Trophoblast cell (in vitro differentiated cells and primary cell): ENCODE results near the gene PLA2G4C.
A peak's percentile ranks its signal among the peaks of the same experiment; 100 is the strongest.

ENCODE experiments used
- DNase-seq, 2 donors: peaks; one replicate each; pipeline ENCODE4 v3.0.0-alpha.2; 2016
- H2AFZ ChIP-seq: 2 replicates; pipeline ENCODE4 v1.6.1; 2013; ENCODE audit warnings: low read length, moderate library complexity, mild to moderate bottlenecking; ENCODE audit not compliant: insufficient read depth, poor library complexity
- H2AK5ac ChIP-seq: 2 replicates; pipeline ENCODE4 v1.6.1; 2013; ENCODE audit warnings: mild to moderate bottlenecking, low read length
- H2BK120ac ChIP-seq: 2 replicates; pipeline ENCODE4 v1.6.1; 2013; ENCODE audit warnings: low read length, mild to moderate bottlenecking, moderate library complexity; ENCODE audit not compliant: insufficient read depth, poor library complexity
- H2BK12ac ChIP-seq: 2 replicates; pipeline ENCODE4 v1.6.1; 2013; ENCODE audit warnings: mild to moderate bottlenecking, low read length, moderate library complexity
- H2BK5ac ChIP-seq: 2 replicates; pipeline ENCODE4 v1.6.1; 2013; ENCODE audit warnings: low read length, low read depth, moderate library complexity, mild to moderate bottlenecking; ENCODE audit not compliant: poor library complexity
- H3K14ac ChIP-seq: 2 replicates; pipeline ENCODE4 v1.6.1; 2013; ENCODE audit warnings: mild to moderate bottlenecking, low read length
- H3K18ac ChIP-seq: 2 replicates; pipeline ENCODE4 v1.6.1; 2013; ENCODE audit warnings: mild to moderate bottlenecking, low read length
- H3K23ac ChIP-seq: 2 replicates; pipeline ENCODE4 v1.6.1; 2013; ENCODE audit warnings: low read length
- H3K27ac ChIP-seq: 2 replicates; pipeline ENCODE4 v1.5.1; 2013; ENCODE audit warnings: low read depth, mild to moderate bottlenecking, inconsistent platforms, low read length, moderate library complexity
- H3K27me3 ChIP-seq: 2 replicates; pipeline ENCODE4 v1.6.1; 2013; ENCODE audit warnings: inconsistent platforms, mild to moderate bottlenecking, low read length, moderate library complexity; ENCODE audit not compliant: insufficient read depth
- H3K36me3 ChIP-seq, 2 experiments: 1 replicate in 1 of 2; 2 replicates in 1 of 2; pipeline ENCODE4 v1.6.1; 2013; ENCODE audit warnings: low read length in 2 of 2, mild to moderate bottlenecking in 2 of 2, moderate library complexity in 1 of 2; ENCODE audit not compliant: insufficient read depth in 2 of 2, control insufficient read depth in 1 of 2
- H3K4ac ChIP-seq: 2 replicates; pipeline ENCODE4 v1.6.1; 2013; ENCODE audit warnings: low read depth, mild to moderate bottlenecking, low read length, moderate library complexity
- H3K4me1 ChIP-seq, 2 experiments: 1 replicate in 1 of 2; 2 replicates in 1 of 2; pipeline ENCODE4 v1.6.1; 2013; ENCODE audit warnings: low read length in 2 of 2, mild to moderate bottlenecking in 2 of 2, moderate library complexity in 1 of 2; ENCODE audit not compliant: insufficient read depth in 2 of 2, control insufficient read depth in 1 of 2
- H3K4me2 ChIP-seq: 2 replicates; pipeline ENCODE4 v1.6.1; 2013; ENCODE audit warnings: inconsistent platforms, mild to moderate bottlenecking, low read length, moderate library complexity
- H3K4me3 ChIP-seq: 2 replicates; pipeline ENCODE4 v1.5.1; 2013; ENCODE audit warnings: mild to moderate bottlenecking, low read depth, low read length, inconsistent platforms
- H3K79me1 ChIP-seq: one replicate; pipeline ENCODE4 v1.6.1; 2013; ENCODE audit warnings: low read length
- H3K79me2 ChIP-seq: 2 replicates; pipeline ENCODE4 v1.6.1; 2013; ENCODE audit warnings: low read length, mild to moderate bottlenecking; ENCODE audit not compliant: control insufficient read depth, insufficient read depth, poor library complexity
- H3K9ac ChIP-seq: 2 replicates; pipeline ENCODE4 v1.6.1; 2013; ENCODE audit warnings: mild to moderate bottlenecking, low read length
- H3K9me3 ChIP-seq: 2 replicates; pipeline ENCODE4 v1.6.1; 2013; ENCODE audit warnings: low read depth, mild to moderate bottlenecking, control low read depth, inconsistent platforms, low read length; ENCODE audit not compliant: insufficient read depth
- H4K12ac ChIP-seq: 2 replicates; pipeline ENCODE4 v1.6.1; 2013; ENCODE audit warnings: low read depth, mild to moderate bottlenecking, low read length, moderate library complexity
- H4K8ac ChIP-seq: 2 replicates; pipeline ENCODE4 v1.6.1; 2013; ENCODE audit warnings: low read depth, mild to moderate bottlenecking, low read length, moderate library complexity
- H4K91ac ChIP-seq: one replicate; pipeline ENCODE4 v1.6.1; 2013; ENCODE audit warnings: low read depth, mild to moderate bottlenecking, low read length, moderate library complexity
- WGBS: extraction: QIAGEN DNeasy Blood & Tissue Kit; methylation state at CpG from one replicate; pipeline ENCODE4 v1.1.7; 2013; ENCODE audit warnings: missing lambda C conversion rate; ENCODE audit not compliant: insufficient read length, insufficient coverage; ENCODE audit errors: extremely low coverage; 5-methylcytosine and 5-hydroxymethylcytosine counted together

The PLA2G4C gene

DNA sequence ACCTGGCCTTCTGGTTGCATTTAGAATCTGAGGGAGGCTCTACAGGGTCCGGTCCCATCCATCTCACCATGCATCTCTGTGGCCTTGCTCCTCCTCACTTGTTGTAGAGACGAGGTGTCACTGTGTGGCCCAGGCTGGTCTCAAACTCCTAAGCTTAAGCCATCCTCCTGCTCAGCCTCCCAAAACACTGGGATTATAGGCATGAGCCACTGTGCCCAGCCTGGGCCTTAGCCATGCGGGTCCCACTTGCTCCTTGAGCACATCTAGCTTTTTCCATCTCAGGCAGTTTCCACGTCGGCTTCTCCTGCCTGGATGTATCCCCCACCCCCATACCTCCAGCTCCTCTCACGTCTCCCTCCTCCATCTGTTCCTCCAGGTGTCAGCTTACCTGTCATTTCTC lies 106.4 kb downstream of the PLA2G4C start:
- no peak overlapping the region for H2AFZ ChIP-seq
- H2BK120ac ChIP-seq = no peak overlapping the region
- no peak overlapping the region for H4K12ac ChIP-seq
- no peaks in the 10 kb centered on the region for H3K36me3 ChIP-seq
- no peaks in the 10 kb centered on the region for H3K79me1 ChIP-seq
- H3K79me2 ChIP-seq = no peaks in the 10 kb centered on the region
- no peak overlapping the region for H2BK12ac ChIP-seq
- peaks cover 5% of the 10 kb centered on the region for H3K9me3 ChIP-seq
- no peak overlapping the region for H3K23ac ChIP-seq
- no peak overlapping the region for H4K8ac ChIP-seq
- H3K4me3 ChIP-seq = no peak overlapping the region
- no peak overlapping the region for H3K9ac ChIP-seq
- no peaks in the 10 kb centered on the region for H3K4me1 ChIP-seq
- no peak overlapping the region for H2AK5ac ChIP-seq
- DNase-seq = no peak
- no peaks in the 10 kb centered on the region for H3K27me3 ChIP-seq
- no peak overlapping the region for H3K4me2 ChIP-seq
- no peak overlapping the region for H3K27ac ChIP-seq
- no peak overlapping the region for H4K91ac ChIP-seq
- H3K14ac ChIP-seq = no peak overlapping the region
- no CpG with 5 or more reads among the region's 6 CpGs for WGBS
- no peak overlapping the region for H3K4ac ChIP-seq
- no peak overlapping the region for H2BK5ac ChIP-seq
- no peak overlapping the region for H3K18ac ChIP-seq

DNA sequence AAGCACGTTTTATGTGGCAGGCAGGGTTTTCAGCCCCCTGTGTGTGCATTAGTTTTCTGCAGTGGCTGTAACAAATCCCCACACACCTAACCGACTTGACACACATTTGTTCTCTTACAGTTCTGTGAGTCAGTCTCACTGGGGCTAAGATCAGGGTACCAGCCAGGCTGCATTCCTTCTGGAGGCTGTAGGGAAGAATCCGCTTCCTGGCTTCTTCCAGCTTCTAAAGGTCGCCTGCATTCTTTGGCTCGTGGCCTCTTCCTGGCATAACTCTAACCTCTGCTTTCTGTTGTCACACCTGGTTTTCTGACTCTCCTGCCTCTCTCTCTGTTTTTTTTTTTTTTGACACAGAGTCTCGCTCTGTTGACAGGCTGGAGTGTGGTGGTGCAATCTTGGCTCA lies 109.8 kb downstream of the PLA2G4C start:
- Histone ChIP-seq H2AK5ac (no peak overlapping the region), H3K14ac (no peak overlapping the region), H3K4me2 (no peak overlapping the region), H2BK5ac (no peak overlapping the region), H3K79me1 (no peaks in the 10 kb centered on the region), H3K18ac (no peak overlapping the region), H3K79me2 (no peaks in the 10 kb centered on the region), H4K91ac (no peak overlapping the region), H2AFZ (no peak overlapping the region), H3K27me3 (no peaks in the 10 kb centered on the region), H3K4me3 (no peak overlapping the region), H3K9ac (no peak overlapping the region), H3K4ac (no peak overlapping the region), H4K12ac (no peak overlapping the region), H2BK12ac (no peak overlapping the region), H3K23ac (no peak overlapping the region), H3K9me3 (peaks cover 5% of the 10 kb centered on the region), H3K4me1 (no peaks in the 10 kb centered on the region), H4K8ac (no peak overlapping the region), H3K36me3 (no peaks in the 10 kb centered on the region), H2BK120ac (no peak overlapping the region), H3K27ac (no peak overlapping the region)
- DNase-seq = peak; percentile 97
- WGBS = no CpG with 5 or more reads among the region's 6 CpGs

DNA sequence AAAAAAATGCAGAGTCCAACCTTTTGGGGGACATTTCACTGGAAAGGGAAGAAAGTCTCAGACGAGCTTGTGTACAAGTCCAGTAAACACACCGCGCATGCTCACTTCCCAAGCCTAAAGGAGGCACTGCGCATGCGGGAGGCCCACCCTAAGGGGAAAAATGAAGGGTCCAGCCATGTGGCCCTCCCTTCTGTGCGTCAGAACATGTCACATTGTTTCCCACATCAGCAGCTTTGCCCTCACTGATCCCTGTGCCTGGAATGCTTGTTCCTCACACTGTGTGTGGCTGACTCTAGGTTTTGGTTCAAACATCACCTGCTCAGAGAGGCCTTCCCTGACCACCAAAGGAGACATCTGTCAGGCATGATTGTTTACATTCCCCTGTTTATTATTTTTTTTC lies 111.8 kb downstream of the PLA2G4C start:
- Histone ChIP-seq H3K18ac (no peak overlapping the region), H3K4me3 (no peak overlapping the region), H3K27me3 (no peaks in the 10 kb centered on the region), H3K36me3 (no peaks in the 10 kb centered on the region), H4K91ac (no peak overlapping the region), H2BK5ac (no peak overlapping the region), H3K4ac (no peak overlapping the region), H3K79me1 (no peaks in the 10 kb centered on the region), H3K4me2 (no peak overlapping the region), H2AFZ (no peak overlapping the region), H3K4me1 (no peaks in the 10 kb centered on the region), H3K14ac (no peak overlapping the region), H2BK120ac (no peak overlapping the region), H3K79me2 (no peaks in the 10 kb centered on the region), H2BK12ac (no peak overlapping the region), H4K12ac (no peak overlapping the region), H3K9ac (no peak overlapping the region), H3K23ac (no peak overlapping the region), H3K9me3 (peaks cover 5% of the 10 kb centered on the region), H4K8ac (no peak overlapping the region), H2AK5ac (no peak overlapping the region), H3K27ac (no peak overlapping the region)
- WGBS = no CpG with 5 or more reads among the region's 6 CpGs
- peak; percentile 71 for DNase-seq
